ENCODE results near the gene SLC25A42.

Gene SLC25A42

DNA sequence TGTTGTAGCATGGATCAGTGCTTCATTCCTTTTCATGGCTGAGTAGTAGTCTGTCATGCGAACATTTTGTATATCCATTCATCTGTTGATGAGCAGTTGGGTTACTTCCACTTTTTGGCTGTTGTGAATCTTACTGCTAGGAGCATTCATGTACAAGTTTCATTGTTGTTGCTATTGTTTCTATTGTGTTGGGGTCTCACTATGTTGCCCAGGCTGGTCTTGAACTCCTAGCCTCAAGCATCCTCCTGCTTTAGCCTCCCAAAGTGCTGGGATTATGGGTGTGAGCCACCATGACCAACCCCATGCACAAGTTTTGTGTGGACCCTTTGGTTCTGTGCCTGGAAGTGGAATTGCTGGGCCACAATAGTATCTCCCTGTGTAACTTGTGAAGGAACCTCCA, 15.8 kb downstream of the SLC25A42 start:
- Histone ChIP-seq H3K4me3 (ENCODE audit: severe bottlenecking) (no peak overlapping the region), H3K9me3 (ENCODE audit: severe bottlenecking) (no peaks in the 10 kb centered on the region), H3K27me3 (ENCODE audit: insufficient read depth, poor library complexity, severe bottlenecking) (no peaks in the 10 kb centered on the region), H3K36me3 (ENCODE audit: low read depth) (no peaks in the 10 kb centered on the region), H3K27ac (ENCODE audit: poor library complexity, severe bottlenecking) (no peak overlapping the region), H3K4me1 (ENCODE audit: insufficient read depth, poor library complexity, severe bottlenecking) (no peaks in the 10 kb centered on the region)
- ATAC-seq (ENCODE audit: low read depth) = no peak
- DNase-seq (ENCODE audit: low spot score) = no peak
- TF ChIP-seq, protein P1, sequence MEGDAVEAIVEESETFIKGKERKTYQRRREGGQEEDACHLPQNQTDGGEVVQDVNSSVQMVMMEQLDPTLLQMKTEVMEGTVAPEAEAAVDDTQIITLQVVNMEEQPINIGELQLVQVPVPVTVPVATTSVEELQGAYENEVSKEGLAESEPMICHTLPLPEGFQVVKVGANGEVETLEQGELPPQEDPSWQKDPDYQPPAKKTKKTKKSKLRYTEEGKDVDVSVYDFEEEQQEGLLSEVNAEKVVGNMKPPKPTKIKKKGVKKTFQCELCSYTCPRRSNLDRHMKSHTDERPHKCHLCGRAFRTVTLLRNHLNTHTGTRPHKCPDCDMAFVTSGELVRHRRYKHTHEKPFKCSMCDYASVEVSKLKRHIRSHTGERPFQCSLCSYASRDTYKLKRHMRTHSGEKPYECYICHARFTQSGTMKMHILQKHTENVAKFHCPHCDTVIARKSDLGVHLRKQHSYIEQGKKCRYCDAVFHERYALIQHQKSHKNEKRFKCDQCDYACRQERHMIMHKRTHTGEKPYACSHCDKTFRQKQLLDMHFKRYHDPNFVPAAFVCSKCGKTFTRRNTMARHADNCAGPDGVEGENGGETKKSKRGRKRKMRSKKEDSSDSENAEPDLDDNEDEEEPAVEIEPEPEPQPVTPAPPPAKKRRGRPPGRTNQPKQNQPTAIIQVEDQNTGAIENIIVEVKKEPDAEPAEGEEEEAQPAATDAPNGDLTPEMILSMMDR (IDR thresholded peaks at IDR 0.05; ENCODE audit: poor library complexity, severe bottlenecking) = no peak

DNA sequence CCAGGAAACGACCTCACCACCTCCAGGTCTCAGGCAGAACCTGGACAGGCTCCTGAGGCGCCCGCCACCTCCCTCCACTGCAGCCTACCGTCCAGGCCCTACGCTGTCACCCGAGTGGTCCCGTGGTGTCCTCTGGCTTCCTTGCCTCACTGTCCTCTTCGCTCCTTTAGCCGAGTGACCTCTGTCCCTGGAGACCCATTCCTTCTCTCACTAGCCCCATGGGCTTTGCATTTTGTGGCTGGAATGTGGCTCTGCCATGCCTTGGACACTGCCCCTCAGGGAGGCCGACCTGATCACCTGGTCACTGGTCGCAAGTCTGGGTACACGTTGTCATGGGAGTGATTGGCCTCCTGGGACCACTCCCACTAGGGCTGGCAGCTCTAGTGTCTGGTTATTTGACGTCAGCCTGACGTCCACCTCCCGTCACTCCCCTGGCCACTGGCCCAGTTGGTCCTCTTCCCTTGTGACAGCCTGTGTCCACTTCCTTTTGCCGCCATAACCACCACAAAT, 17.9 kb downstream of the SLC25A42 start:
- no peaks in the 10 kb centered on the region for H3K4me1 ChIP-seq (ENCODE audit: insufficient read depth, poor library complexity, severe bottlenecking)
- H3K9me3 ChIP-seq (ENCODE audit: severe bottlenecking) = no peaks in the 10 kb centered on the region
- DNase-seq (ENCODE audit: low spot score) (no peak), ATAC-seq (ENCODE audit: low read depth) (no peak)
- no peaks in the 10 kb centered on the region for H3K36me3 ChIP-seq (ENCODE audit: low read depth)
- H3K4me3 ChIP-seq (ENCODE audit: severe bottlenecking) = no peak overlapping the region
- TF ChIP-seq, protein P1 (IDR thresholded peaks at IDR 0.05; ENCODE audit: poor library complexity, severe bottlenecking) = no peak
- H3K27me3 ChIP-seq (ENCODE audit: insufficient read depth, poor library complexity, severe bottlenecking) = no peaks in the 10 kb centered on the region
- H3K27ac ChIP-seq (ENCODE audit: poor library complexity, severe bottlenecking) = no peak overlapping the region

DNA sequence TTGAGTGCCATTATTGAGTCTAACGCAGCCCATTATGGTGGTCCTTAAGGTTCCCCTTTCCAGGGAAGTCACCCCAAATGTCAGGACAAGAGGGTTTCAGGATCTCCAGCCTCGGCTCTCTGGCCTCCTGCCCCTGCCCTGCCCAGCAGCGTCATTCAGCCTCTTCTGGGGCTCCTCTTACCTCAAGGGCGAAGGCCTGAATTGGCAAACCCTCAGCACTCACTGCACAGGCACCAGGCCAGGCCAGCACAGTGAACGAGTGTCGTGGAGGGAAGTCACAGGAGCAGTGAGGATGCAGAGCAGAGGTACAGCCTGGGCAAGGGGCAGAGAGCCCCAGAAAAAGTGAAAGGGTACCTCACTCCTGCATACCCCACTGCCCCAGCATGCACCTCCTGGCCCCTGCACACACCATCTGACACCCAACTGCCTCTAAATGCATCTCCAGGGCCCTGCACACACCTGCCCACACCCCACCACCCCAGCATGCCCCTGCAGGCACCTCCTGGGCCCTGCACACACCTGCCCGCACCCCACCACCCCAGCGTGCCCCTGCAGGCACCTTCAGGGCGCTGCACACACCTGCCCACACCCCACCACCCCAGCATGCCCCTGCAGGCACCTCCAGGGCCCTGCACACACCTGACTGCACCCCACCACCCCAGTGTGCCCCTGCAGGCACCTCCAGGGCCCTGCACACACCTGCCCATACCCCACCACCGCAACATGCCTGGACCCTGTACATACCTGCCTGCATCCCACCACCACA, 19.8 kb downstream of the SLC25A42 start:
- ATAC-seq (ENCODE audit: low read depth) (no peak), DNase-seq (ENCODE audit: low spot score) (no peak)
- Histone ChIP-seq H3K9me3 (ENCODE audit: severe bottlenecking) (no peaks in the 10 kb centered on the region), H3K36me3 (ENCODE audit: low read depth) (no peaks in the 10 kb centered on the region), H3K27me3 (ENCODE audit: insufficient read depth, poor library complexity, severe bottlenecking) (no peaks in the 10 kb centered on the region), H3K4me1 (ENCODE audit: insufficient read depth, poor library complexity, severe bottlenecking) (no peaks in the 10 kb centered on the region), H3K27ac (ENCODE audit: poor library complexity, severe bottlenecking) (no peak overlapping the region), H3K4me3 (ENCODE audit: severe bottlenecking) (no peak overlapping the region)
- TF ChIP-seq, protein P1 (IDR thresholded peaks at IDR 0.05; ENCODE audit: poor library complexity, severe bottlenecking) = no peak

DNA sequence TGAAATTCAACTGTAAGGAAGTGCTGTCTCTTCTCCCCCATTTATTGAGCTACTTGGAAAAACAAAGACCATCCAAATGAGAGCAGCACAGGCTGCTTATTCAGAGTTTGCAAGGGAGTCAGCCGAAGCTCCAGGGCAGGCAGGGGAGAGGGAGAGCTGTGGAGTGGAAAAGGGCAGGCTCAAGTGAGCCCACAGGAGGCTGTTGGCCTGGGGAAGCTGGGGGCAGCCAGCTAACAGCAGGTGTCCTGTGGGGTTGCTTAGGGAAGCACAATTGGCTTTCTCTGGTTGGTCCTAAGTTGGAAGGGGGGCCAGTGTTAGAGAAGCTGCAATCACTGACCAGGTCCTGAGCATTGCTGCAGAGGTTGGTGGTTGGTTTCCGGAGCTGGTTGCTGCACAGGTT, 23.9 kb downstream of the SLC25A42 start:
- no peaks in the 10 kb centered on the region for H3K9me3 ChIP-seq (ENCODE audit: severe bottlenecking)
- H3K27ac ChIP-seq (ENCODE audit: poor library complexity, severe bottlenecking) = no peak overlapping the region
- no peak for ATAC-seq (ENCODE audit: low read depth)
- H3K36me3 ChIP-seq (ENCODE audit: low read depth) = no peaks in the 10 kb centered on the region
- H3K27me3 ChIP-seq (ENCODE audit: insufficient read depth, poor library complexity, severe bottlenecking) = no peaks in the 10 kb centered on the region
- no peaks in the 10 kb centered on the region for H3K4me1 ChIP-seq (ENCODE audit: insufficient read depth, poor library complexity, severe bottlenecking)
- DNase-seq (ENCODE audit: low spot score) = no peak
- H3K4me3 ChIP-seq (ENCODE audit: severe bottlenecking) = no peak overlapping the region
- TF ChIP-seq, protein P1 (IDR thresholded peaks at IDR 0.05; ENCODE audit: poor library complexity, severe bottlenecking) = no peak

DNA sequence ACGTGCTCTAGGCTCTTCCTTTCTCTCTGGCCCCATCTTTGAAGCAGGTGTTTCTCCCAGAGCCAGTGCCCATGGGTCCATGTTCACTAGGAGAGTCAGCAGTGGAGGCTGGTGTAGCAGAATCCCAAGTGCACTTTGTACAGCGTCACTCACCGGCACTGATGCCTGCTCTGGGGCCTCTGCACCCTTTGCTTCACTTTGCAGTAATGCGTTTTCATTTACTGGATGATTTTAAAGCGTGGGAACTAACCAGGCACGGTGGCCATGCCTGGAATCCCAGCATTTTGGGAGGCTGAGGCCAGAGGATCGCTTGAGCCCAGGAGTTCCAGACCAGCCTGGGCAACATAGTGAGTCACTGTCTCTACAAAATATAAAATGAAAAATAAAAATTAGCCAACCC, 30.7 kb downstream of the SLC25A42 start:
- Histone ChIP-seq H3K4me1 (ENCODE audit: insufficient read depth, poor library complexity, severe bottlenecking) (no peaks in the 10 kb centered on the region), H3K4me3 (ENCODE audit: severe bottlenecking) (no peak overlapping the region), H3K36me3 (ENCODE audit: low read depth) (no peaks in the 10 kb centered on the region), H3K27ac (ENCODE audit: poor library complexity, severe bottlenecking) (no peak overlapping the region), H3K9me3 (ENCODE audit: severe bottlenecking) (no peaks in the 10 kb centered on the region), H3K27me3 (ENCODE audit: insufficient read depth, poor library complexity, severe bottlenecking) (no peaks in the 10 kb centered on the region)
- ATAC-seq (ENCODE audit: low read depth) (no peak), DNase-seq (ENCODE audit: low spot score) (no peak)
- TF ChIP-seq, protein P1 (IDR thresholded peaks at IDR 0.05; ENCODE audit: poor library complexity, severe bottlenecking) = no peak

Measured in RWPE2 (cell line).